ENCODE measurements around the gene RAB40B.
"Not testable (repeated sequence)": the region's sequence is repeated elsewhere in the genome, so short reads cannot be mapped to it uniquely, and the experiment has no call there.

Gene RAB40B

DNA sequence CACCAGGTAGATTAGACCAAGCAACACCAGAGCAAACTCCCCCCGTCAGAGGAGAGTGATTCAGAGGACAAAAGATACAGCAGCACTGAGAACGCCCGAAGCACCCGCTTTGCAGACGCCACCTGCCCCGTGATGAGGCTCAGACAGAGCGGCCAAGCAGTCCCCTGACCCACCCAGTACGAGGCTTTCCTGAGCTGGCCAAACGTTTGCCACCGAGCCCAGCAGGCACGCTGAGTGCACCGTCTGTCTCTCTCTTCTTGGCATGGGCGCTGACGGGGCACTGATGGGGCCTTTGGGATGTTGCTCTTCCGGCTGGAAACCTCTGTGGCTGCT lies 30.9 kb downstream of the RAB40B start:
- no peak for DNase-seq (ENCODE audit: low read depth)

DNA sequence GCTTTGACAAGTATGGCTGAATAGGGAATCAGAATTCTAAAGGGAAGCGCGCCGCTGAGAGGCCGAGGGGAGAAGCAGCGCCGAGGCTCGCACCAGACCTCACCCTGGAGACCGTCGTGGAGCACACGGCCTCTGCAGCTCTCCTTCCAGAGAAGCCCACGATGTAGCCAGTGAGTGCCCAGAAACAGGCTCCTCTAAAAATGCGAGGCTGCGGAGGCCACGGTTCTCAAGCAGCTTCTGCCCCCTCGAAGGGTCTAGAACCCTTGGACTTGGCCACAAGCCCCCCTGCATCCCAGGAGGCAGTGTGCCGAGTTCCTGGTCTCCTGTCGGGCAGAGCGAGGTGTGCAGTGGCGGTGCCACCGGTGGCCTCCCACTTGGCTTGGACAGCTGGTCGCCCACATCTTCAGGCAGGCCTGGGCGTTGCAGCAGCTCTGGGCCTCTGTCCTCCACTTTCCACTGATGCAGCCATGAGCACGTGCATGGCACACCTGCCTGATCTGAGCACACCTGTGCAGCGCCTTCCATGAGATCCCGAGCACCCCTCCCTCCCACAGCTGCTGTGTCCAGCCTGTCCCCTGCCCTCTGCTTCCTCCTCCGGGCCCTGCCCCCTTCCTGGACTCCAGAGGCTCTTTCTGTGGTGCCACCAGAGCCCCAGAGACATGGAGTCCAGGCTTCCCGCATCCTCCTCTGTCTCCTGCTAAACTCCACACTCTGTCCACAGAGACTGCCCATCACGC lies 31.4 kb downstream of the RAB40B start:
- no peak for DNase-seq (ENCODE audit: low read depth)

DNA sequence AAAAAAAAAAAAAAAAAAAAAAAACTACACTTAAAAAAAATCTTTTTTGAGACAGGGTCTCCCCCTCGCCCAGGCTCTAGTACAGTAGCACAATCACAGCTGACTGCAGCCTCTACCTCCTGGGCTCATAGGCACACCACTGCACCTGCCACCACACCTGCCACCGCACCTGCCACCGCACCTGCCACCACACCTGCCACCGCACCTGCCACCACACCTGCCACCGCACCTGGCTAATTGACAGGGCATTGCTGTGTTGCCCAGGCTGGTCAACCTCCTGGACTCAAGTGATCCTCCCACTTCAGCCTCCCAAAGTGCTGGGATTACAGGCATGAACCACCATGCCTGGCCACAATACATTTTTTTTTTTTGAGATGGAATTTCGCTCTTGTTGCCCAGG lies 32.6 kb downstream of the RAB40B start:
- no peak for DNase-seq (ENCODE audit: low read depth)

DNA sequence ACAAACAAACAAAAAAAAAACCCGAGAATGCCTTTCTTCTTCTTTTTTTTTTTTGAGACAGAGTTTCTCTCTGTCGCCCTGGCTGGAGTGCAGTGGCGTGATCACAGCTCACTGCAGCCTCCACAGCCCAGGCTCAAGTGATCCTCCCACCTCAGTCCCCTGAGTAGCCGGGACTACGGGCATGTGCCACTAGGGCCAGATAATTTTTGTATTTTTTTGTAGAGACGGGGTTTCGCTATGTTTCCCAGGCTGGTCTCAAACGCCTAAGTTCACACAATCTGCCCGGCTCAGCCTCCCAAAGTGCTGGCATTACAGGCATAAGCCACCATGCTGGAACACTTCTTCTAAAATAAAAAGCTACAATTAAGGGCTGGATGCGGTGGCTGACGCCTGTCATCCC lies 33.3 kb downstream of the RAB40B start:
- DNase-seq (ENCODE audit: low read depth) = no peak

DNA sequence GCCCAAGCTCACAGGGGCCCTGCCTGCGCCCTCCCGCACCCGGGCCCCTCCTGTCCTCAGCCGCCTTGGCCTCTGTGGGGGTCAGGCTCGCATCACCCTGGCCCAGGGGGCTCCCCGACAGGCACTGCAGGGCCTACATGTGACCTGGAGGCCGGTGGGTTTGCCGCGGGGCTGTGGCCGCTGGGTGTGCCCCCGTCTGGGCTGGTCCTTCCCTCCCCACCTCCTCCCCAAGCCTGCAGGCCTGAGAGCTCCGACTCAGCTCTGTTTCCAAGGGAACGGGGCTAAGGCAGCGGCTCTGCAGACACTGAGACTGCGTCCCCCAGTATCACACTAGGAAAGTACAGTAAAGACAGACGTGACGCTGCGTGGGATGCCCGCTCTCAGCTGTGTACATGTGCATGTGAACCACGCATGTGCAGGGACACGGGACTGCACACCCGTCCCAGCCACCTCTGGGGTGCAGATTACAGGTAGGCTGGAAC lies 33.8 kb downstream of the RAB40B start:
- no peak for DNase-seq (ENCODE audit: low read depth)

DNA sequence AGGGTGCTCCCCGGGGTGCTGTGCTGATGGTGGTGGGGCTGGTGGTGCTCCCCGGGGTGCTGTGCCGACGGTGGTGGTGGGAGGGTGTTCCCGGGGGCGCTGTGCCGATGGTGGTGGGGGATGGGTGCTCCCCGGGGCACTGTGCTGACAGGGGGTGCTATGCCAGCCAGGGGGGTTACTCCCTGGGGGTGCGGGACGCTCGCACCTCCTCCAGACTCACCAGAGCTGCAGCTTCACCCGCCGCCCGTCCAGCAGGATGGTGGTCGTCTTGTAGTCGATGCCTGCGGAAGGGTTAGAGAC lies 34.3 kb downstream of the RAB40B start:
- DNase-seq (ENCODE audit: low read depth) = no peak

DNA sequence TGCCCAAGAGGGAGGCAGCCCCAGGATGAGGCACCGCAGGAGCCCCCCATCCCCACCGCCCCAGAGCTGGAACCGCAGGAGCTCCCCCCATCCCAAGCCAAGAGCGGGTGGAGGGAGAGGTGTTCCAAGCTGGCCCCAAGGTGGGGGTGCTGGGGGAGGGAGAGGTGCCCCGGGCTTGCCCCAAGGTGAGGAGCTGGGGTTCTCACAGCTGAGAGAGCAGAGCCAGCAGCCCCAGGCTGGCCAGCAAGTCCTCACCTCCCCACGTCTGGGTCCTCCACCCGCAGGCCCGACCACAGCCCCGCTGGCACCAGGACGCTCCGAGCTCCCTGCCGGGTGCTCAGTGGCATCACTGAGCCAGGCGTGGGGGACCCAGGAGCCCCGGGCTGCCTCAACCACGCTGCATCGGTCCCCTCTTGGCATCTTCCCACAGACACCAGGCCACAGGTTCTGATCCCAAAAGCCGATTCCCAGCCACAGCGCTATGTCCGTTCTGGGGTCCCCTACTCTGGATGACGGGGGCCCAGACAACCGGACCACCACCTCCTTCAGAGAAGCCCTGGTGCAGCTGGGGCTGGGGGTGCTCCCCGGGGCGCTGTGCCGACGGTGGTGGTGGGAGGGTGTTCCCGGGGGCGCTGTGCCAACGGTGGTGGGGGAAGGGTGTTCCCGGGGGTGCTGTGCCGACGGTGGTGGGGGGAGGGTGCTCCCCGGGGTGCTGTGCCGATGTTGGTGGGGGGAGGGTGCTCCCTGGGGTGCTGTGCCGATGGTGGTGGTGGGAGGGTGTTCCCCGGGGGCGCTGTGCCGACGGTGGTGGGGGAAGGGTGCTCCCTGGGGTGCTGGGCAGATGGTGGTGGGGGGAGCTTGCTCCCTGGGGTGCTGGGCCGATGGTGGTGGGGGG lies 34.9 kb downstream of the RAB40B start:
- no peak for DNase-seq (ENCODE audit: low read depth)

DNA sequence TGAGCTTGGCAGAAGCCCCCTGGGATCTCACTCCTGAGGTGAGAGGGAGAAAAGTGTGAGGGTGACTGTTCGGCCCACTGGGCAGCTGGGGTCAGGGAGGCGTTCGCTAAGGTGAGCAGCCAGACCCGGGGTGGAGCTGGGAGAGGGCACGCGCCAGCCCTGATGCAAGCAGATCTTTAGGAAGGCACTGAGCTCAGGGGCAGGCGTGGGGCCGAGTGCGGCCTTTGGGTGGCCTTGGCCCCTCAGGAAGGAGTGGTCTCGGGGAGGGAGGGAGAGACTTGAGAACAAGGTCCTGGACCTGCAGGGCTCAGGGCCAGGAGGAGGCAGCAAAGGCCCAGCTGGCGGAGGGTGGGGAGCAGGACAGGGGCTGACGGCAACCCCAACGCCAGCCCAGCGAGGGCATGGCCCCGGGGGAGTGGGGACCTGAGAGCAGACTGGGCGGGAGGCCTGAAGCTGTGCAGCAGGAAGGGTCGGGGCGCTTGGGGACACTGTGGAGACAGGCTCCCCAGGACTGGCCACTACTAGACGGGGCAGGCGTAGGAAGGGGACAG lies 35.7 kb downstream of the RAB40B start:
- no peak for DNase-seq (ENCODE audit: low read depth)

DNA sequence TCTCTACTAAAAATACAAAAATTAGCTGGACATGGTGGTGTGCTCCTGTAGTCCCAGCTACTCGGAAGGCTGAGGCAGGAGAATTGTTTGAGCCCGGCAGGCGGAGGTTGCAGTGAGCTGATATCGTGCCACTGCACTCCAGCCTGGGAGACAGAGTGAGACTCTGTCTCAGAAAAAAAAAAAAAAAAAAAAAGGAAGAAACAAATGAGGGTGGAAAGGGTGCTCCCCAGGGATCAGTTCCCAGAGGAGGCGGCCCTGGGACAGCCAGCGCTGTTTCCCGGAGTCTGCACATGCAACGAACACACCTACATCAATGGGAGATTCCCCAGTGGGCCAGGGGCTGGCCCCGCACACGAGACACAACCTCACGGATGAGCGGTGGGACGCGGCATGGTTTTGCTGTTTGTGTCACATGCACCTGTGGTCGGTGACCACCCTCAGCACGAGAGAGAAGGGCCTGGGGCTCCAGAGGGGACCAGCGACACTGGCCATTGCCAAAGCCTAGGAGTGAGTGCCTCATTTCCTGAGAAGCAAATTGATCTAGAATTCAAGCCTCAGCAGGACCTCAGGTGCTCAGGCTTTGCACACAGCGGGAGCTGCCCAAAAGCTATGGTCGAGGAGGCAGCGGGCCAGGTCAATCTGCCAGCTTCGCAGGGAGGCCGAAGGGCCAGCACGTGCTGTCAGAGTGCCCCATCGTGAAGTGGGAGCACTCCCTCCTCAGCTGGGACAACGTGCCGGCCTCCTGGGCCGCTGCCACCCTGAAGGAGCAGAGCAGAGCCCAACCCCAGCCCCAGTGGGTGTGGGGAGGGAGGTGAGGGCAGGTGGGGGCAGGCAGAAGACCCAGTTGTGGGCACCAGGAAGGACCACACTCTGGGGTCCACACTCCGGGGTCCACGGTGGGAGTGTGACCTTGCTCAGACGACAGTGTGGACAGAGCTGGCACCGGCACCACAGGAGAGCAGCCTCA lies 36.5 kb downstream of the RAB40B start:
- DNase-seq (ENCODE audit: low read depth) = no peak

DNA sequence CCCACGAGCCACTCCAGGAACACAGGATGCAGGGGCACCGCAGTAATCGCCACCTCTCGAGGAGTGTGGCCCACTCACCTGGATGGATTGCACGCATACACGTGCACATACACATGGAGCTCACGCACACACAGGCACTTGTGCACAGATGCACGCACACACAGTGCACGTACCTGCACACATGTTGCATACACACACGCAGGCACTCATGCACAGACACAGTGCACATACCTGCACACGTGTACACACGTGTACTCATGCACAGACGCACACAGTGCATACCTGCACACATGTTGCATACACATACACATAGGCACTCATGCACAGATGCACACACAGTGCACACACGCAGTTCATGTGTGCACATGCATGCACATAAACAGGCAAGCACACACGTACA lies 38.6 kb downstream of the RAB40B start:
- DNase-seq (ENCODE audit: low read depth) = no peak

DNA sequence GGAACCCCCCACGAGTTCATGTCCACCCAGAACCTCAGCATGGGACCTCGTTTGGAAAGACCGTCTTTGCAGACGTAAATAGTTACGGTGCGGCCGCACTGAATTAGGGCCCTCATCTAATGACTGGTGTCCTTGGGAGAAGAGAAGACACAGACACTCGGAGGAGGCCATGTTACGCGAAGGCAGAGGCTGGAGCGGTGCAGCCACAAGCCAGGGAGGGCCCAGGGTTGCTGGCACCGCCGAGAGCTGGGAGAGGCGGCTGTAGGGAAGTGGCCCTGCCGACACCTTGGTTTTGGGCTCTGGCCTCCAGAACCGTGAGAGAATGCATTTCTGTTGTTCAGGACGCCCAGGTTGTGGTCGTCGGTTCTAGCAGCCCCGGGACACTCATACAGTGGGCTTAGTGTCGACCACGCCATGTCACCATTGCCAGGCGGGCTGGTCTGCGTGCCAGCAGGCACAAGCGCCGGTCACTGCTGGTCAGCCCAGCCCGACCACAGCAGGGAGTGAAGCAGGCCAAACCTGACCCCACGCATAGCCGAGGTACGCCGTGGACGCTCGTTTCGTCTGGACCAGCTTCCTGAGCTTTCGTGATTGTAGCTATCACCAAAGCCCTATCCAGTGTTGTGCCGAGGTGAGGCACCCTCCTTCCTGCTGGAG lies 39.6 kb downstream of the RAB40B start:
- DNase-seq (ENCODE audit: low read depth) = no peak

DNA sequence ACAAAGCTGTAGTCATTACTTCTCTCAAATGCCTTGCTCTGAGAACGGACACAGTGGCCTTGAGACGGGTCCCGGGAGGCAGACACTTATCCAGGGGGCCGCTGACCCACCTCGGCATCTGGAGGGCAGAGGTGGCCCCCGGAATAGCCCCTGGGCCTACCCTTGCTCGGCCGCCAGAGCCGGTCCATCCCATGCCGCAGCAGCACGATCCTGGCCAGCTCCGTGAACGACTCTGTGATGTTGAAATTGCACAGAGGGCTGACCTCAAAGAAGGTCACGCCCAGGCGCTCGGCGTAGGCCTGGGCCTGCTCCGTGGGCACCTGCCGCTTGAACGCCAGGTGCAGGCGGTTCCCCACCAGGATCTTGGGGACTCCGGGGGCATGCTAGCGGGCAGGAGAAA lies 40.2 kb downstream of the RAB40B start:
- DNase-seq (ENCODE audit: low read depth) = no peak

DNA sequence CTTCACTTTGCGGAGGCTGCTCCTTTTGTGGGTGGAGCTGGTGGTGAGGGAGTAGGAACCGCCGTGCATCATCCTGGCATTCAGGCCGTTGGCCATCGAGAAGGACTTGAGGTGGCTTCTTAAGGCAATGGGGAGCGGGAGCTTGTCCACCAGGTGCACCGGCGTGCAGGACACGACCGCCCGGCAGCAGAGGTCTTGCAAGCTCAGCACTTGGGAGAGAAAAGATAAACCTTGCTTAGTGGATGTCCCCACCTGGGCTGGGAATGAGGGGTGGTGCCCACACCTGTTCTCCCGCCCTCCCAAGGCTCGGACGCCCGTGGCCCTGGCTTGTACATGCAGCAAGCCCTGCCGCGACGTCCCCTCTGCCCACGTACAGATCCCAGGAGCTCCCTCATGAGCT lies 40.6 kb downstream of the RAB40B start:
- no peak for DNase-seq (ENCODE audit: low read depth)

DNA sequence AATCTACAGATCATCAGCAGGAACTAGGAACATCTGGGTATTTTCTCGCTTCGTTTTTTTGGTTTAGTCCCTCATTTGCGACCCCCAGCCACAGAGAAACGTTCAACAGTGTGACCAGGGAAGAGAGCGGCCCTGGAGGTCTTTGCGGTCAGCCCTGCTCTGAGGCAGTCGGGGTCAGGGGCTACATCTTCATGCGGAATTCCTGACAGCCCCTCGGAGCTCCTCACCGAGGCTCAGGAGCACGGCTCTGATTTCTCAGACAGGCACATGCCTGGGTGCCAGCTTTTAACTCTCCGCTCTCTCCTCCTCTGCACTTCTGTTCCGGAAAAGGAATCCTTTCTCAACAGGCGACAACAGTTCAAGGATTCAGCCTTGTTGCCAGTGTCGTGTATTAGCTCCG lies 42.2 kb downstream of the RAB40B start:
- DNase-seq (ENCODE audit: low read depth) = no peak

DNA sequence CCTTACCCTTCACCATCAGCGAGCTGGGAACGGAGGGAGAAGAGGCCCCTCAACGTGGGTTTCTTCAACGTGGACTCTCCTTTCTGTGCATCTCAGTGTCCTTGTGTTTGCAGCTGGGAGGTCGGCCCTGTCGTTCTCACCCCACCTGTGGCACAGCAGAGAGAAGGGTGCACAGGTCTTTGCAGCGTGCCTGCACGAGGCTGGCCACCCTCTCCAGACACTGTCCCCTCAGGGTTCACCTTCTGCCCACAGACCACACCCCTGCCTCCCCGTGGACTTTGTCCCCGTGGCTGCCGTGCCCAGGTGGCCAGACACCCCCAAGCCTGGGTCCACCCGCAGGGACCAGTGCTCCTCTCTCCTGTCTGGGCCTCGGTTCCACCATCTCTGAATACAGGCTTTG lies 43.0 kb downstream of the RAB40B start:
- DNase-seq (ENCODE audit: low read depth) = no peak

DNA sequence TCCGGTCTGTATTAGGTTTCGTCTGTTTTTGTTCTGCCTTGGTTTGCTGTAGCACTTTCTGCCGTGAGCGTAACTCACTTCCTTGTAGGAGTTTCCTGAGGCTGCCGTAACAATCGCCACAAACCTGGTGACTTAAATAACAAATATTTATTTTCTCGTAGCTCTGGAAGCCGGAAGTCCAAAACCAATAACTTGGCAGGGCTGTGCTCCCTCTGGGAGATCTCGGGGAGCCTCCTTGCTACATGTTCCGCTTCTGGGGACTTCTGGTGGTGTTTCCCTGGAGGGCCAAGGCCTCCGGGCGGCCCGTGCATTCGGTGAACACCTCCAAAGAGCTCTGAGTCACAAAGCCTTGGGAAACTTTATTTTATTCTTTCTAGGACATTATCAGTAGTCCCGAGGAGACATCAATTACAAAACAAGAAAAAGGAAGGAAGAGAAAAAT lies 43.4 kb downstream of the RAB40B start:
- DNase-seq (ENCODE audit: low read depth) = no peak

DNA sequence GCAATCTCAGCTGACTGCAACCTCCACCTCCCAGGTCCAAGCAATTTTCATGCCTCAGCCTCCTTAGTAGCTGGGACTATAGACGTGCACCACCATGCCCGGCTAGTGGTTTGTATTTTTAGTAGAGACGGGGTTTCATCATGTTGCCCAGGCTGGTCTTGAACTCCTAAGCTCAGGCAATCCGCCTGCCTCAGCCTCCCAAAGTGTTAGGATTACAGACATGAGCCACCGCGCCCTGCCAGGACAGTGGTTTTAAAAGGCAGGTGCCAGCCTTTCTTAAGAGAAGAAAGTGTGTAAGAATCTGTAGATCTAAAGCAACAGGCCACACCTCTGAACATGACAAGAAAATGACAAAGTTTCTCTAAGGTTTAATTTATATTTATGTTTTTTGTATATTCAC lies 43.9 kb downstream of the RAB40B start:
- not testable (repeated sequence) for DNase-seq (ENCODE audit: low read depth)

DNA sequence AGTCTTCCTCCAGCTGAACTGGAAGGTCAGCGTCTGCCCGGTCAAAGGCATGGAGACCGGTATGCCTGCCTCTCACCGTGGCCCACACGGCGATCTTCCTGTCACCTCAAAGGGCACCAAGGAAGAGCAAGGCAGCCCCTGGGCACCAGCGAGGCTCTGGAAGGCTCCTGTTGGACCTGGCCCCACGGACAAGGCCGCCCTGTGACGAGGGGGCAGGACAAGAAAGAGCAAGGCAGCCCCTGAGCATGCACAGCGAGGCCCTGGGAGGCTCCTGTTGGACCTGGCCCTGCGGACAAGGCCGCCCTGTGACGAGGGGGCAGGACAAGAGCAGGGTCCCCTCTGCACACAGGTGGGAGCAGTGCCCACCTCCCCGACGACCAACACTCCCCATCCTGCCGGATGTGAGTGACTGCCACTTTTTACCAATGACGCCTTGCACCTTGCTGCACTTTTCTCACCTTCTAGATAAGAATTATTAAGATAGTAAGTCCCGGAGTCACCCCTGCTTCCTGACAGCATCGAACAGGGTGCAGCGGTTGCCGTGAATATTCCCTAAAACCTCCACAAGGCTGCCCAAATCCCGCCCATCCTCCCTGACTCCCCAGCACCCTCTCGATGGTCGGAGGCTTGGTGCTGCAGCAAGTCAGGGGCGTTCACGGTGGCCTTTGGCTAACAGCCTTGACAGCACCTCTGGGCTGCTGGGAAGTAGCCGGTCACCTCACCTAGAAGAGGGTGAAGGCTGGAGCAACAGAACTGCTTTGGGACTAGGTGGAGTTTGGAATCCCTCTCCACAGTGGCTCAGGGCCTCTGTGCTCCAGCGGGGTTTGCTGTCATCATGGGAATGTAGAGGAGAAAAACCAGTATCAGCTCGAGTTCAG lies 44.6 kb downstream of the RAB40B start:
- no peak for DNase-seq (ENCODE audit: low read depth)

DNA sequence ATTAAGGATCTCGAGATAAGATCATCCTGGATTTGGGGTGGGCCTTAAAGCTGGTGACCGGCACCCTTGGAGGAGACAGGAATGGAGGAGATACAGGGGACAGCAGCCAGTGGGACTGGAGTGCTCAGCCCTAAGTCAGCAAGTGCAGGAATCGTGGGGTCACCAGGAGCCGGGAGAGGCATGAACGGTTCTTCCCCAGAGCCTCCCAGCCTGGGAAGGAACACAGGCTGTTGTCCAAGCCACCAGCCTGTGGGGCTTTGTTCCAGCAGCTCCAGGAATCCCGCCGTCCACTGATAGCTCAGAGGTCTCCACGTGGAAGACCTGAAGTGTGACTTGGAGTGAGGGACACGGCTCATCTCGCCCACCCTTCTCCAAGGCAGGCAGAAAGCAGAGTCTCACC lies 47.8 kb downstream of the RAB40B start:
- no peak for DNase-seq (ENCODE audit: low read depth)

DNA sequence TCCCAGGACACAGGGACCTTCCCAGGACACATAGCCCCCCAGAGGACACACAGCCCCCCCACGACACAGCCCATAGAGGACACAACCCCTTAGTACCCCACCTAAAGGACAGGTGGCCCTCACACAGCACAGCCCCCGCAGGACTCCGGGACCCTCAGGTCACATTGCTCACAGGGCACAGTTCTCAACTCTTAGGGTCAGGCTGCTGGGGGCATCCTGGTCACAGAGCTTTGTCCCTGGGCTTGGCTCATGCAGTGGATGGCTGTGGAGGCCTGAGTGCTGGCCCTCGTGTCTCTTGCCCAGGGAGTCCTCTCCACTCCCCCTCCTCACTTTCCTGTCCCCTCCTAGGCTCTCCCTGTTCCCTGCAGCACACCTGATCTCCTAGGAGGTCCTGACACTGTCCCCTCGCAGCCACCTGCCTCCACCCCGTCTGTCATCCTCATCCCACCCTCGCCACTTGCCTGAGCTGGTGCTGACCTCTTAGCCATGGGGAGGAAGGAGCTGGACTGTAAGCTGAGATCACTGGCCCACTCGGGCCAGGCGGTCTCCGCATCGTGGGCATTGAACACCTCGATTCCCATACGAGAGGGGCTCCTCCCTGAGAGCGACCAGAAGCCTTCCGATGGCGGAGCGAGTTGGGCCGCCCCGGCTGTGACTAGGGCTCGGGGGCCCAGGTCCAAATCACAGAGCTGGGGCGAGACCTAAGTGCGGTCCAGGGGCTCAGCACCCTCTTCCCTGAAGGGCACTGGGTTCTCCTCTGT lies 48.8 kb downstream of the RAB40B start:
- no peak for DNase-seq (ENCODE audit: low read depth)
